NCI-H748 treated with DMSO at 0.1 percent for 48 hours (cell line): ENCODE results near the gene RAD51B.

Experiments
- DNase-seq: peaks from one replicate; lab custom pipeline; 2025; lab: John Stamatoyannopoulos, UW

RAD51B gene

GRCh38 chr14:68331991-68332390 lies 512.4 kb downstream of the RAD51B start:
- DNase-seq, result no peak

GRCh38 chr14:68333262-68333661 lies 513.7 kb downstream of the RAD51B start:
- DNase-seq, result no peak

- DNase-seq, result no peak
Measured at GRCh38 chr14:68335312-68335711, 515.7 kb downstream of the RAD51B start.

- DNase-seq, result no peak
Measured at GRCh38 chr14:68336165-68336564, 516.6 kb downstream of the RAD51B start.

GRCh38 chr14:68337279-68337678 lies 517.7 kb downstream of the RAD51B start:
- DNase-seq, result no peak

- DNase-seq, result no peak
Measured at GRCh38 chr14:68340262-68340661, 520.7 kb downstream of the RAD51B start.

- no peak for DNase-seq
Measured at GRCh38 chr14:68341411-68342212, 522.0 kb downstream of the RAD51B start.

- DNase-seq, result no peak
Measured at GRCh38 chr14:68342216-68342763, 522.7 kb downstream of the RAD51B start.

GRCh38 chr14:68343534-68344118 lies 524.0 kb downstream of the RAD51B start:
- DNase-seq, result no peak

GRCh38 chr14:68345738-68346137 lies 526.2 kb downstream of the RAD51B start:
- no peak for DNase-seq

- no peak for DNase-seq
Measured at GRCh38 chr14:68346556-68347343, 527.2 kb downstream of the RAD51B start.

- peak; percentile 62 for DNase-seq
Measured at GRCh38 chr14:68349900-68350629, 530.5 kb downstream of the RAD51B start.

GRCh38 chr14:68355415-68355814 lies 535.8 kb downstream of the RAD51B start:
- no peak for DNase-seq

- DNase-seq, result no peak
Measured at GRCh38 chr14:68357777-68358176, 538.2 kb downstream of the RAD51B start.

- no peak for DNase-seq
Measured at GRCh38 chr14:68358500-68358899, 538.9 kb downstream of the RAD51B start.

- no peak for DNase-seq
Measured at GRCh38 chr14:68359022-68359836, 539.6 kb downstream of the RAD51B start.

- DNase-seq, result no peak
Measured at GRCh38 chr14:68359837-68360552, 540.4 kb downstream of the RAD51B start.

GRCh38 chr14:68361231-68361630 lies 541.7 kb downstream of the RAD51B start:
- DNase-seq, result no peak

- no peak for DNase-seq
Measured at GRCh38 chr14:68362846-68363245, 543.3 kb downstream of the RAD51B start.

- no peak for DNase-seq
Measured at GRCh38 chr14:68363466-68363842, 543.9 kb downstream of the RAD51B start.
